Dendritic cell treated with granulocyte-macrophage colony-stimulating factor and Interleukin-4, amounts not matched to agents 40 ng/mL and 50 ng/mL, for 4 days (primary cell): ENCODE results near the gene TWIST2.

ENCODE experiments used
- H3K27ac Mint-ChIP-seq: one replicate; pipeline ENCODE4 v1.8.0; 2022; ENCODE audit warnings: mild to moderate bottlenecking, mixed read lengths
- H3K27me3 Mint-ChIP-seq: one replicate; pipeline ENCODE4 v1.8.0; 2022; ENCODE audit warnings: mild to moderate bottlenecking, mixed read lengths
- H3K36me3 Mint-ChIP-seq: one replicate; pipeline ENCODE4 v1.8.0; 2022; ENCODE audit warnings: low read depth, mixed read lengths
- H3K4me1 Mint-ChIP-seq: one replicate; pipeline ENCODE4 v1.8.0; 2022; ENCODE audit warnings: low read depth, mixed read lengths
- H3K4me3 Mint-ChIP-seq: one replicate; pipeline ENCODE4 v1.8.0; 2022; ENCODE audit warnings: mild to moderate bottlenecking, moderate library complexity, mixed read lengths
- H3K9me3 Mint-ChIP-seq: one replicate; pipeline ENCODE4 v1.8.0; 2022; ENCODE audit warnings: mixed read lengths
- intact Hi-C: fragments of 100-400 bp; cut with micrococcal nuclease; formaldehyde crosslinking; loops from one replicate; pipeline ENCODE4 v1.15.0; 2022

TWIST2 gene

GRCh38 chr2:238847841-238848690 lies at the start of gene TWIST2:
TWIST2 (plus strand) TSS chr2:238848085; CDS start chr2:238848216, 131 bp downstream.
- no peaks in the 10 kb centered on the region for H3K36me3 Mint-ChIP-seq
- peaks cover 19% of the 10 kb centered on the region for H3K4me1 Mint-ChIP-seq
- H3K9me3 Mint-ChIP-seq, result no peaks in the 10 kb centered on the region
- peaks cover 84% of the 10 kb centered on the region for H3K27me3 Mint-ChIP-seq
- intact Hi-C loops, result no loop called here
- no peak within 1 kb of the TSS for H3K27ac Mint-ChIP-seq
- H3K4me3 Mint-ChIP-seq, result peak within 1 kb of the TSS; percentile 61

DNA sequence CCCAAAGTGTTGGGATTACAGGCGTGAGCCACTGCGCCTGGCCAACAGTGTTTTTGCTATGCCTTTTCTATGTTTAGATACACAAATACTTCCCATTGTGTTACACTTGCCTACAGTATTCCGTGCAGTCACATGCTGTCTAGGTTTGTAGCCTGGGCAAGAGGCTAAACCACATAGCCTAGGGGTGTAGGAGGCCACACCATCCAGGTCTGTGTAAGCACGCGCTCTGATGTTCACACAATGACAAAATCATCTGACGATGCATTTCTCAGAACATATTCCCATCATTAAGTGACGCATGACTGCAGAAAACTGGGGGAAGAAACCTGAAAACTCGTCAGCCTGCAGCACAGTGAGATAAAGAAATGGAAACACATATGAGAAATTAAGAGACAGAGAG lies 46.1 kb upstream of the TWIST2 start:
- Mint-ChIP-seq H3K4me1 (no peaks in the 10 kb centered on the region), H3K36me3 (no peaks in the 10 kb centered on the region), H3K27ac (no peak overlapping the region), H3K4me3 (no peak overlapping the region), H3K9me3 (peaks cover under 1% of the 10 kb centered on the region), H3K27me3 (peaks cover 19% of the 10 kb centered on the region)
- intact Hi-C loops, result no loop called here

DNA sequence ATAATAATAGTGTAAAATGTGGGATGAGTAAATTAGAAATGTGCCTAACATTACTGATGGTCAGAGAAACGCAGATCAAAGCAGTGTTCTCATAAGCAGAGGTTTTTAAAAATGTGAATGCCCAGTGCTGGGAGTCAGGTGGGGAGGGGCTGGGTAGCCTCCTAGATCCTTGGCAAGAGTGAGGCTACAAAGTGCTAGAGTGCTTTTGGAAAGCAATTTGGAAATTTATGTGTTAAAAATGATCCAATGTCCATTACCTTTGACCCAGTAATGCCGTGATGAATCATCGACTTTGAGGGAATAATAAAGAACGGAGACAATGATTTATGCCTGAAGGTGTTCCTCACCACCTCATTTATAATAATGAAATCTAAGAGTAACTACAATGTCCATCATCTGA lies 44.9 kb upstream of the TWIST2 start:
- no peak overlapping the region for H3K4me3 Mint-ChIP-seq
- no peaks in the 10 kb centered on the region for H3K36me3 Mint-ChIP-seq
- no peaks in the 10 kb centered on the region for H3K4me1 Mint-ChIP-seq
- peaks cover 11% of the 10 kb centered on the region for H3K27me3 Mint-ChIP-seq
- intact Hi-C loops, result no loop called here
- H3K27ac Mint-ChIP-seq, result no peak overlapping the region
- H3K9me3 Mint-ChIP-seq, result peaks cover under 1% of the 10 kb centered on the region

DNA sequence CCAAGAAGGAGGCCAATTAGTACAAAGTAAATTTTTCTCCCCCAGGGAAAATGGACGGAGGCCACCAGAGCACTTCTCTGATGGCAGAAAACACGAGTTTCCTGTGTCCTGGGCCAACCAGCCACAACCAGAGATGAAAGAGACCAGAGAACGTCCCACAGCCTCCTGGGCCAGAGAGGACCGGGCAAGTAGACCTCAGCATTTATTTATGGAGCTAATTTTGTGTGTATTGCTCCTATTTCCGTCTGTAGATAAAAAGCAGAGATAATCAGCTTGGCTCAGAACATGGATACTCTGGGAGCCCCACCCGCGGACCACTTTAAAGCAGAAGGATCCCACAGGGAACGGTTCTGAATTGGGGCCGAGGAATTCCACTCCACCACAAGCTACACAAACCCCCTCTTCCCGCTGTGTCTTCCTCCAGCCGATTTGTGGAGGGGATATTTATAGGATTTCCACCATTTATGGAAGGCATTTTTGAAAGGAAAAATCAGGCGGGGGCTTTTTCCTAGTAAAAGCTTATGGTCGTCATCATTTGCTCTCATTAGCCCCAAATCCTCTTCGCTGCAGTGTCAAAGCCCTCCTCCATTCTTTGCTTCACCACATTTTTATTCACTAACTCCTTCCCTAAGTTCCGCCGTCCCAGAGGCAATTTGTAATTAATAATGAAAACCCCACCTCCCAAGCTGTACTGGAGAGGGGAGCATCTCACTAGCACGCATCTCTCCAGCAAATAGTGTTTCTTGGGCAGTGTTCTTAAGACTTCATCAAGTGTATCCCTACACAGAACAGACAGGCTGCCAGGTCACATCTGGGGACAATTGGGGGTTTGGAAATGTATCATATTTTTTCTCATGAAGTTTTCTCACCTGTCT lies 43.7 kb upstream of the TWIST2 start:
- Mint-ChIP-seq H3K36me3 (no peaks in the 10 kb centered on the region), H3K27me3 (peaks cover 11% of the 10 kb centered on the region), H3K27ac (no peak overlapping the region), H3K4me1 (no peaks in the 10 kb centered on the region), H3K4me3 (no peak overlapping the region), H3K9me3 (peaks cover 13% of the 10 kb centered on the region)
- intact Hi-C loops, result no loop called here

DNA sequence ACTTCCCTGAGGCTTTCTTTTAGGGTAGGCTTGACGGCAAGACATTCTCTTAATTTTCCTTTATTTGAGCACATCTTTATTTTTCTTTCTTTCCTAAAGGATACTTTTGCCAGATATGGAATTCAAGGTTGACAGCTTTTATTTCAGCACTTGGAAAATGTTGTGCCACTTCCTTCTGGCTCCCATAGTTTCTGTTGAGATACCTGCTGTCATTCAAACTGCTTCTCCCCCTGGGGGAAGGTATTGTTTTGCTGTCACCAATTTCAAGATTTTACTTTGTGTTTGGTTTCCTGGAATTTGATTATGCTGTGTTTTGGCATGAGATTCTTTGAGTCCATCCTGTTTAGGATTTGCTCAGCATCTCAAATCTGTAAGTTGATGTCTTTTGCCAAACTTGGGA lies 39.1 kb upstream of the TWIST2 start:
- peaks cover 17% of the 10 kb centered on the region for H3K9me3 Mint-ChIP-seq
- H3K4me1 Mint-ChIP-seq, result no peaks in the 10 kb centered on the region
- no peak overlapping the region for H3K4me3 Mint-ChIP-seq

GRCh38 chr2:238810321-238810720 lies 37.6 kb upstream of the TWIST2 start:
- Mint-ChIP-seq H3K27me3 (peaks cover 10% of the 10 kb centered on the region), H3K36me3 (no peaks in the 10 kb centered on the region), H3K27ac (no peak overlapping the region), H3K4me1 (no peaks in the 10 kb centered on the region), H3K9me3 (peaks cover 17% of the 10 kb centered on the region), H3K4me3 (no peak overlapping the region)
- intact Hi-C loops, result no loop called here

More for the DNA sequence above, 39.1 kb upstream of the TWIST2 start:
- H3K27ac Mint-ChIP-seq, result no peak overlapping the region
- H3K36me3 Mint-ChIP-seq, result no peaks in the 10 kb centered on the region
- intact Hi-C loops, result no loop called here
- H3K27me3 Mint-ChIP-seq, result peaks cover 8% of the 10 kb centered on the region

GRCh38 chr2:238811293-238811692 lies 36.6 kb upstream of the TWIST2 start:
- Mint-ChIP-seq H3K27me3 (peaks cover 8% of the 10 kb centered on the region), H3K9me3 (peaks cover 17% of the 10 kb centered on the region), H3K4me3 (no peak overlapping the region), H3K4me1 (no peaks in the 10 kb centered on the region), H3K27ac (no peak overlapping the region), H3K36me3 (no peaks in the 10 kb centered on the region)
- intact Hi-C loops, result no loop called here

GRCh38 chr2:238811759-238812158 lies 36.1 kb upstream of the TWIST2 start:
- Mint-ChIP-seq H3K27ac (no peak overlapping the region), H3K4me3 (no peak overlapping the region), H3K36me3 (no peaks in the 10 kb centered on the region), H3K27me3 (peaks cover 8% of the 10 kb centered on the region), H3K4me1 (no peaks in the 10 kb centered on the region), H3K9me3 (peaks cover 17% of the 10 kb centered on the region)
- intact Hi-C loops, result no loop called here

DNA sequence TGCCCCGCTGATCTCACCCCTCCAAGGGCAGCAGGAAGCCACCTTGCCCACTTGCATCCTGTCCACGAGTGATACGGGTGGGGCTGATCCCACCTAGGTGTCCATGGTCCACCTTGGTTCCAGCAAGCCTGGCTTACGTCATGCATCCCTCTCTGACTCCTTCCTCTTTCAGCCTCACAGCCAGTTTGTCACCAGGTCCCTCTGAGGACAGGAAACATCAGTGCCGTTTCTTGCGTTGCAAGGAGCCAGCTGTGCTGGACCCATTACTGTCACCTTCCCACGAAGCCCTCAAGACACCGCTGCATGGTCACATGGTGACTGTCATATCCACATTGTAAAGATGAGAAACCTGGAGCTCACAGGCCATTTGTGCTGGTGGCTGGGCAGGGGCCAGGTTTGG lies 34.8 kb upstream of the TWIST2 start:
- Mint-ChIP-seq H3K4me1 (no peaks in the 10 kb centered on the region), H3K27me3 (peaks cover 8% of the 10 kb centered on the region), H3K9me3 (peaks cover 15% of the 10 kb centered on the region), H3K36me3 (no peaks in the 10 kb centered on the region), H3K4me3 (no peak overlapping the region), H3K27ac (no peak overlapping the region)
- intact Hi-C loops, result no loop called here

DNA sequence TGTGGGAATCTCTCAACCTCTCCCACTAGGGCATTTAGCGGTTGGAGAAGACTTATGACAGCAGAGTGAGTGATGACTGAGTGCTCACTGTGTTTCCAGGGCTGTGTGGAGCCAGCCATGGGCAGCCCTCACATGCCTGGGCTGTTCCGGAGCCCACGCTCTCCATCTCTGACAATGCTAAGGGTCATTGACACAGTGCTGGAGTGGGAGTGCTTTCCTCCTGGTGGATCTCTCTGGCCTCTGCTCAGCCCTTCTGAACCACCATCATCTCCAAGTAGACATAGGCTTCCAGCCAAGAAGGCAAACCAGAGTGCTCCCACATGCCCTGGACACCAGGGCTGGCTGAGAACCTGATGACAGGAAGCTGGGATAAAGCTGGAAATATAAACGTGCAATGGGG lies 33.1 kb upstream of the TWIST2 start:
- Mint-ChIP-seq H3K4me1 (no peaks in the 10 kb centered on the region), H3K27me3 (peaks cover 13% of the 10 kb centered on the region), H3K9me3 (no peaks in the 10 kb centered on the region), H3K27ac (no peak overlapping the region), H3K4me3 (no peak overlapping the region), H3K36me3 (no peaks in the 10 kb centered on the region)
- intact Hi-C loops, result no loop called here

GRCh38 chr2:238816291-238816690 lies 31.6 kb upstream of the TWIST2 start:
- H3K27me3 Mint-ChIP-seq, result peaks cover 15% of the 10 kb centered on the region
- H3K9me3 Mint-ChIP-seq, result peaks cover 6% of the 10 kb centered on the region
- H3K4me3 Mint-ChIP-seq, result no peak overlapping the region
- no peak overlapping the region for H3K27ac Mint-ChIP-seq
- no peaks in the 10 kb centered on the region for H3K36me3 Mint-ChIP-seq
- H3K4me1 Mint-ChIP-seq, result no peaks in the 10 kb centered on the region
- intact Hi-C loops, result no loop called here

DNA sequence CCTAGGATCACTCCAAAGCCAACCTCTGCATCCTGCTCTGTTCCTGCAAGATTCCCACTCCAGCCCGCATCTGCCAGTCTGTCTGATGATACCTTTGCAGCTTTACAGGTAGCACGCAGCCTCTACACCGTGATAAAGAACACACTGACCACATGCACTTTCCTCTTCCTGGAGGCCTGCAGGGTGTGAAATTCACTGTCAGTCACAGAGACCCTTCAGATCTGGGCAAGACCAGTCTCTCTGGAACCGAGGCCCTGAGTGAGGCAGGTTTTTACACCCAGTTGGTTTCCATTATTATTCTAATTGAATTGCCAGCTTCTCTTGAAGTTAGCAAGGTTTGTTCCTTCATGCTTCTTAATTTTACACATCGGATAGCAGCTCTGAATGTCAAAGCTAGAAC lies 30.5 kb upstream of the TWIST2 start:
- peaks cover 15% of the 10 kb centered on the region for H3K27me3 Mint-ChIP-seq
- no peak overlapping the region for H3K27ac Mint-ChIP-seq
- H3K4me1 Mint-ChIP-seq, result no peaks in the 10 kb centered on the region
- H3K9me3 Mint-ChIP-seq, result peaks cover 6% of the 10 kb centered on the region
- intact Hi-C loops, result no loop called here
- H3K4me3 Mint-ChIP-seq, result no peak overlapping the region
- no peaks in the 10 kb centered on the region for H3K36me3 Mint-ChIP-seq

DNA sequence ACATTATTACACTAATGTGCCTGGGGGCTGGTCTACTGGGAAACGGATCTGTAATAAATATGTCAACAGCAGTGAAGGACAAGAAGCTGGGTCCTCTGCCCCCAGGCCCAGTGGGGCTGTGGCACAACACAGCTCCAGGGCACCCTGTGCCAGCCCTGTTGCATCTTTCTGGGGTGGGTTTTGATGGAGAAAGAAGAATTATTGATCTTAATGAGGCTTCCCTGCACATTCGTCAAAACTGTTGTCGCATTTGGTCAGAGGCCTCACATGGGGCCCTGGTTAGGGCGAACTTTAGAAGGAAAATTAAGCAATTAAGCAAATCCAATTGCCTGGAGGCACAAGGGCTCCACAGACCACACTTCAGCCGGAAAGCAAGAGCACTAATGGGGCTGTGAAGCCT lies 30.0 kb upstream of the TWIST2 start:
- intact Hi-C loops, result no loop called here
- Mint-ChIP-seq H3K9me3 (peaks cover 6% of the 10 kb centered on the region), H3K27me3 (peaks cover 12% of the 10 kb centered on the region), H3K4me1 (no peaks in the 10 kb centered on the region), H3K36me3 (no peaks in the 10 kb centered on the region), H3K4me3 (no peak overlapping the region), H3K27ac (no peak overlapping the region)

- no peak overlapping the region for H3K27ac Mint-ChIP-seq
Observed at GRCh38 chr2:238818561-238818960, 29.3 kb upstream of the TWIST2 start.

More at GRCh38 chr2:238818561-238818960, 29.3 kb upstream of the TWIST2 start:
- H3K4me3 Mint-ChIP-seq, result no peak overlapping the region
- peaks cover 10% of the 10 kb centered on the region for H3K27me3 Mint-ChIP-seq
- H3K36me3 Mint-ChIP-seq, result no peaks in the 10 kb centered on the region
- no peaks in the 10 kb centered on the region for H3K4me1 Mint-ChIP-seq
- intact Hi-C loops, result no loop called here
- H3K9me3 Mint-ChIP-seq, result peaks cover 6% of the 10 kb centered on the region
